ENCODE measurements around the gene UBL4B. TPM values are rescaled to one million over a fixed set of nuclear protein-coding genes. Genes with fewer than 3 reads are reported as not detected.

UBL4B gene
- polyA plus RNA-seq, 2 of the 4 experiments (the other 2 are of a cell fraction): not detected

DNA sequence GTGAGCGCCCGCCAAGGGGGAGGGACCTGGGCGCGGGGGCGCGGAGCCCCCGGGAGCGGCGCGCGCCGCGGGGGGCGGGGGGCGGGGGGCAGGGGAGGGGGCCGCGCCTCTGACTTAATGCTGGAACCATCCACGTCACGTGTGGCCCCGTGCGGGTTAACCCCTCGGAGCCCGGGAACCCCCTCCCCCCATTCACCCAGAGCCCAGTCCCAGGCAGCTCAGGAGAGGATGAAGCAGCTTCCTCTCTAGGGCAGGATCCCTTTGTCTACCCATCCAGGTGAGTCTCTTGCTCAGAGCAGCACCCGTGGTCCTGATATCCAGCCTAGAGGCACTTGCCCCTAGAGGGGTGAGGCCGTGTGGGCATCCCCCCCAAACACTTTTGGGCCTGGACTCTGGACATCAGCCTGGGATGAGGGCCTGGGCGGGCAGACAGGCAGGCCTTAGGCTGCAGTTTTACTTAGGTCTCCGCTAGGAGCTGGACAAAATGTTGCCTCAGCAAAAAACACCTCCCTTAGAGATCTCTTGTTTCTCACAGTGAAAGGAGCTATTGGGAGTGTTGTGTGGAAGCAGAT lies 41.5 kb upstream of the UBL4B start, which contains the start of gene ALX3:
Gene ALX3 (minus strand): TSS at position 2 of the 572 bp plus-strand sequence. CDS start 60 bp downstream, outside the sequence.
- H3K4me2 ChIP-seq: no peak within 1 kb of the TSS
- DNase-seq (ENCODE audit: low read depth in 1 of 2, low spot score in 1 of 2) (no peak), FAIRE-seq (no peak), ATAC-seq (no peak)
- no peak within 1 kb of the TSS for H3K4me3 ChIP-seq
- 100% methylated on average over 1 of the region's 27 CpGs for WGBS (ENCODE audit: missing lambda C conversion rate)
- H3K9me3 ChIP-seq: no peaks in the 10 kb centered on the region
- POLR2A ChIA-PET: no interaction called here
- H3K4me1 ChIP-seq: no peaks in the 10 kb centered on the region
- CTCF ChIA-PET: interaction anchor here (0.8 to 1.2 kb wide), 4 partner anchors 16 to 42 kb away, joined by 3 to 7 read pairs (median 3); no protein-coding TSS in a partner anchor
- no peak within 1 kb of the TSS for H3K27ac ChIP-seq
- no peak for TF ChIP-seq GATA3 (IDR thresholded peaks at IDR 0.05; ENCODE audit: borderline replicate concordance)
- no peak for TF ChIP-seq ZFP36 (IDR thresholded peaks at IDR 0.05; ENCODE audit: borderline replicate concordance, partially characterized antibody)
- peak; percentile 57 for TF ChIP-seq MAFK (IDR thresholded peaks at IDR 0.05; ENCODE audit: partially characterized antibody)
- TF ChIP-seq RARB (CRISPR knock-in tag; IDR thresholded peaks at IDR 0.05): no peak

DNA sequence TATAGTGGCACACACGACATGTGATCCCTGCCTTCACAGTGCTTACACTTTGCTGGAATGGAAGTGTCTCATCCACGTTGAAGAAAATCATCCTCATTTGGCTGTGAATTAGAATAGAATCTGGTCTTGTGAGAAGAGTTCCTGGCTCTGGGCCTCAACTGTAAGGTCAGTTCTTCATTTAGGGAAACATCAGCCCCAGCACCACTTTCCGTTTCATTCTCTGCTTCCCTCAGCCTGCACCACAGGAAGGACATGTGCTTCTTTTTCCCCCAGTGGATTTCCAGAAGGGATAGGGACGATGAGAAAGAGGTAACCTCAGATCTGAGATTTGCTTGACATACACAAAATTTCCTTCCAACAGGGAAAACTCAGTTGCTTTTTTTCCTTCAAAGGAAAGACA lies 38.1 kb upstream of the UBL4B start:
- Histone ChIP-seq H3K4me2 (no peak overlapping the region), H3K4me1 (no peaks in the 10 kb centered on the region), H3K9me3 (no peaks in the 10 kb centered on the region), H3K4me3 (no peak overlapping the region), H3K27ac (no peak overlapping the region)
- no peak for ATAC-seq
- DNase-seq (ENCODE audit: low read depth in 1 of 2, low spot score in 1 of 2): no peak
- ChIA-PET CTCF (interaction anchor here (0.7 to 1.7 kb wide), 3 partner anchors 21 to 32 kb away, joined by 3 to 6 read pairs (median 4); no protein-coding TSS in a partner anchor), POLR2A (no interaction called here)
- FAIRE-seq: no peak
- TF ChIP-seq SMC3 (IDR thresholded peaks at IDR 0.05): no peak
- no peak for TF ChIP-seq RNF2 (IDR thresholded peaks at IDR 0.05; ENCODE audit: borderline replicate concordance, low read depth)
- TF ChIP-seq JUNB (IDR thresholded peaks at IDR 0.05): no peak
- no peak for TF ChIP-seq HOXB5 (CRISPR knock-in tag; IDR thresholded peaks at IDR 0.05)
- TF ChIP-seq CHD4 (IDR thresholded peaks at IDR 0.05; ENCODE audit: borderline replicate concordance): no peak
- TF ChIP-seq, protein P1, sequence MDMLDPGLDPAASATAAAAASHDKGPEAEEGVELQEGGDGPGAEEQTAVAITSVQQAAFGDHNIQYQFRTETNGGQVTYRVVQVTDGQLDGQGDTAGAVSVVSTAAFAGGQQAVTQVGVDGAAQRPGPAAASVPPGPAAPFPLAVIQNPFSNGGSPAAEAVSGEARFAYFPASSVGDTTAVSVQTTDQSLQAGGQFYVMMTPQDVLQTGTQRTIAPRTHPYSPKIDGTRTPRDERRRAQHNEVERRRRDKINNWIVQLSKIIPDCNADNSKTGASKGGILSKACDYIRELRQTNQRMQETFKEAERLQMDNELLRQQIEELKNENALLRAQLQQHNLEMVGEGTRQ (IDR thresholded peaks at IDR 0.05): no peak
- TF ChIP-seq EHMT2 (IDR thresholded peaks at IDR 0.05; ENCODE audit: low read depth): no peak
- TF ChIP-seq BHLHE40 (IDR thresholded peaks at IDR 0.05; ENCODE audit: low read depth, low read length): no peak
- no peak for TF ChIP-seq FOSB (CRISPR knock-in tag; IDR thresholded peaks at IDR 0.05)
- TF ChIP-seq HOXB13 (CRISPR knock-in tag; IDR thresholded peaks at IDR 0.05; ENCODE audit: low read depth): no peak
- TF ChIP-seq, protein P2, sequence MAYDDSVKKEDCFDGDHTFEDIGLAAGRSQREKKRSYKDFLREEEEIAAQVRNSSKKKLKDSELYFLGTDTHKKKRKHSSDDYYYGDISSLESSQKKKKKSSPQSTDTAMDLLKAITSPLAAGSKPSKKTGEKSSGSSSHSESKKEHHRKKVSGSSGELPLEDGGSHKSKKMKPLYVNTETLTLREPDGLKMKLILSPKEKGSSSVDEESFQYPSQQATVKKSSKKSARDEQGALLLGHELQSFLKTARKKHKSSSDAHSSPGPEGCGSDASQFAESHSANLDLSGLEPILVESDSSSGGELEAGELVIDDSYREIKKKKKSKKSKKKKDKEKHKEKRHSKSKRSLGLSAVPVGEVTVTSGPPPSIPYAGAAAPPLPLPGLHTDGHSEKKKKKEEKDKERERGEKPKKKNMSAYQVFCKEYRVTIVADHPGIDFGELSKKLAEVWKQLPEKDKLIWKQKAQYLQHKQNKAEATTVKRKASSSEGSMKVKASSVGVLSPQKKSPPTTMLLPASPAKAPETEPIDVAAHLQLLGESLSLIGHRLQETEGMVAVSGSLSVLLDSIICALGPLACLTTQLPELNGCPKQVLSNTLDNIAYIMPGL (CRISPR knock-in tag; IDR thresholded peaks at IDR 0.05; ENCODE audit: borderline replicate concordance): no peak
- TF ChIP-seq PHF8 (IDR thresholded peaks at IDR 0.05; ENCODE audit: borderline replicate concordance, low read depth): no peak
- TF ChIP-seq KDM1A (IDR thresholded peaks at IDR 0.05; ENCODE audit: low read depth): no peak
- TF ChIP-seq, protein P3, sequence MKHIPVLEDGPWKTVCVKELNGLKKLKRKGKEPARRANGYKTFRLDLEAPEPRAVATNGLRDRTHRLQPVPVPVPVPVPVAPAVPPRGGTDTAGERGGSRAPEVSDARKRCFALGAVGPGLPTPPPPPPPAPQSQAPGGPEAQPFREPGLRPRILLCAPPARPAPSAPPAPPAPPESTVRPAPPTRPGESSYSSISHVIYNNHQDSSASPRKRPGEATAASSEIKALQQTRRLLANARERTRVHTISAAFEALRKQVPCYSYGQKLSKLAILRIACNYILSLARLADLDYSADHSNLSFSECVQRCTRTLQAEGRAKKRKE (CRISPR knock-in tag; IDR thresholded peaks at IDR 0.05; ENCODE audit: low read depth): no peak
- TF ChIP-seq FOXS1 (CRISPR knock-in tag; IDR thresholded peaks at IDR 0.05): no peak
- 47% methylated on average over 4 of the region's 4 CpGs for WGBS (ENCODE audit: missing lambda C conversion rate)
